ENCODE results near the gene TLX3.

Gene TLX3

DNA sequence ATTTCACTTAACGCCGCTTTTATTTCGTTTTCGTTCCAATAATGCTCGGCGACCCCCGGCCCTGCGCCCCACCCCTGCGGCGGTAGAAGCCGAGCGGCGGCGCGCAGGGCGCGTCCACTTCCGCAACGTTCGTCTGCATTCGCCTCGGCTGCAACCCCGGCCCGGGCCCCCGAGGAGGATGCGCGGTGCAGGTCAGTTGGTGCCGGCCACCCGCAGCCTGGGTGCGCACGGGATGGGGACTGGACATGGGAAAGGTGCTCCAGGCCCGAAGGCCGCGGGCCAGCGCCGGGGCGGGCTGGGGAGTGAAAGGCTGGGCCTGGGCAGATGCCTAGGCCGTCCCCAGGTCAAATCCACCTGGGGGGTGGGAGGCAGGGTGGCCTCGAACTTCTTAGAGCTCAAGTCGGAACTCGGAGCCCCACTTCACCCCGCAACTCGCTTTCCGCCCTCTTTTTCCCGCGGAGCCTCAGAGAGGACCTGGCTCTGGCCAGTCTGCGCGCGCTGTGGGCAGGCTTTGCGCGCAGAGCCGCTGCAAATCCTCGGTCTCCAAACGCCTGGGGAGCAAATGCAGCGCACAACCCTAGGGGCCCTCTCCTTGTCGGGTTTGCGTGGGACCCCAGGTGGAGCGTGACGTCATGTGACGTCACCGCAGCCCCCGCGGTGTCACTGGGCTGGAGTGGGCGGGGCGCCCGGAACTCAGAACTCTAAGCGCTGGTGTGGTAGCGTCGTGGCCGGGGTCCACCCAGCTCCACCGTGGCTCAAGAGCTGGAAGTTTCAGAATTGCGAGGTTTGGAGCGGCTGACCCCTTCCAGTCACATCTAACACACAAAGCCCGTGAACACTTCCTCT is 3.3 kb downstream of the TLX3 start:
- TF ChIP-seq, protein P1, sequence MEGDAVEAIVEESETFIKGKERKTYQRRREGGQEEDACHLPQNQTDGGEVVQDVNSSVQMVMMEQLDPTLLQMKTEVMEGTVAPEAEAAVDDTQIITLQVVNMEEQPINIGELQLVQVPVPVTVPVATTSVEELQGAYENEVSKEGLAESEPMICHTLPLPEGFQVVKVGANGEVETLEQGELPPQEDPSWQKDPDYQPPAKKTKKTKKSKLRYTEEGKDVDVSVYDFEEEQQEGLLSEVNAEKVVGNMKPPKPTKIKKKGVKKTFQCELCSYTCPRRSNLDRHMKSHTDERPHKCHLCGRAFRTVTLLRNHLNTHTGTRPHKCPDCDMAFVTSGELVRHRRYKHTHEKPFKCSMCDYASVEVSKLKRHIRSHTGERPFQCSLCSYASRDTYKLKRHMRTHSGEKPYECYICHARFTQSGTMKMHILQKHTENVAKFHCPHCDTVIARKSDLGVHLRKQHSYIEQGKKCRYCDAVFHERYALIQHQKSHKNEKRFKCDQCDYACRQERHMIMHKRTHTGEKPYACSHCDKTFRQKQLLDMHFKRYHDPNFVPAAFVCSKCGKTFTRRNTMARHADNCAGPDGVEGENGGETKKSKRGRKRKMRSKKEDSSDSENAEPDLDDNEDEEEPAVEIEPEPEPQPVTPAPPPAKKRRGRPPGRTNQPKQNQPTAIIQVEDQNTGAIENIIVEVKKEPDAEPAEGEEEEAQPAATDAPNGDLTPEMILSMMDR (IDR thresholded peaks at IDR 0.05): no peak

DNA sequence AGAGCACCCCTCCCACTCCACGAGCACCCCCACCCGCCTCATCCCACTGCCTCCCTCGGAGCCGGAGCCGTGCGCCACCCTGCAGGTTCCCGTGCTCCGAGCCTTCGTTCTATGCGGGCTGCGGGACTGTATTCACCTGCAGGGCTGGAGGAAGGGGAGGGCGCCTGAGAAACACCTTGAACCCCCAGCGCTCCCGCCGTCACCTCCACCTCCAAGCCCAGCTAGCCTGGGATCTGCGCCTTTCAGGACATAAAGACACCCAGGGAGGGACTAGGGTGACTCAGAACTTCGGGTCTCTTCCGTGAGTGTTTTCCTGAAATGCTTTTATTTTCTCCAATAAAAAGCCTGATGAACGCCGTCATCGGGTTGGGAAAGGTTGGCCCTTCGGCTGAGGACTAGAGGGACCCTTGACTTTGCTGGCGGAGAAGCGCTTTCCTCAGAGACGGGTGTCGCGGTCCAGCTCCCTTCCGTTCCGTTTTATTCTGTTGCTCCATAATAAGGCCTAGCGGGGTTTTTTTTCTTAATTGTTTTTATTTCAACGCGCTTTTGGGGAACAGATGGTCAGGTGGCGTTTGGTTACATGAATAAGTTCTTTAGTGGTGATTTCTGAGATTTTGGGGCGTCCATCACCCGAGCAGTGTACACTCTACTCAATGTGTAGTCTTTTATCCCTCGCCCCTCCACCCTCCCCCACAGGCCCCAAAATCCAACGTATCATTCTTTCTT is 4.6 kb downstream of the TLX3 start:
- TF ChIP-seq, protein P1 (IDR thresholded peaks at IDR 0.05): no peak

DNA sequence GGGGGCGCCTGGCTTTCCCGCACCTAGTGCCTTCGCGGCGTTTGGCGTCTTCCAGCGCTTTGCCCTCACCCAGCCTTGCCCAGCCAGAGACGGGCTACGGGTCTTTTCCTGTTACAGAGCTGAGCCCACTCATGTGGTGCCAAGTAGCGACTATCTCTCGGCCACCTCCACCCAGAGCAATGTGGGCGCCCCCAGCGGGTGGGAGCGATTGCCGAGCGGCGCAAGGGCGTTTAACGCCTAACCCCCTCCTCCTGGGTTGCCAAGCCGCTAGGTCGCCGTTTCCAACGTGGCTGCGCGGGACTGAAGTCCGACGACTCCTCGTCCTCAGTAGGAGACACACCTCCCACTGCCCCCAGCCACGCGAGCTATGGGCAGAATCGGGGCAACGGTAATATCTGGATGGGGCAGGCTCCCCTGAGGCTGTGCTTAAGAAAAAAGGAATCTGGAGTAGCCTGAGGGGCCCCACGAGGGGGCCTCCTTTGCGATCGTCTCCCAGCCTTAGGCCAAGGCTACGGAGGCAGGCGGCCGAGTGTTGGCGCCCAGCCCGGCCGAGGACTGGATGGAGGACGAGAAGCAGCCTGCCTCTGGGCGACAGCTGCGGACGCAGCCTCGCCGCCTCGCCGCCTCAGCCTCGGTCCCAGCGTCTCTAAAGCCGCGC is 5.8 kb downstream of the TLX3 start:
- TF ChIP-seq, protein P1 (IDR thresholded peaks at IDR 0.05): no peak

DNA sequence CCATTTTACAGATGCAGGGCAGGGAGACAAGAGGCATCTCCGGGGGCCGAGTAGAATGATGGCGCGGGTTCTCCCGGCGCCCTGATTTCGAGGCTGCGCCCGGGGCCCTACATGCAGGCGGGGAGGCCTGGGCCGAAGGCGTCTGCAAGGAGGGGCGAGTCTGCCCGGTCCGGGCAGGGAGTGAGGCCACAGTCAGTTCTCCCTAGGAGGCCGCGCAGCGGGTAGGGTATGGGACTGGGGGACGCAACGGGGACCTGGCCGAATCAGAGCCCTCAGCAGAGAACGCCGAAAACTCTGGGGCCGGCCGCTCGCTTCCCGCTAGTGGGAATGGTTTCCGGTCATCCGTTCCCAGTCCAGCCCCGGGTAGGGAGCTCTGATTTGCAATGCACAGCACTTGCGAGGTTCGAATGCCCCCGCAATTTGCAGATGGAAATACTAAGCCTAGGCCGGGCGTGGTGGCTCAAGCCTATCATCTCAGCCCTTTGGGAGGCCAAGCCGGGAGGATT is 6.4 kb downstream of the TLX3 start:
- TF ChIP-seq, protein P1 (IDR thresholded peaks at IDR 0.05): no peak

DNA sequence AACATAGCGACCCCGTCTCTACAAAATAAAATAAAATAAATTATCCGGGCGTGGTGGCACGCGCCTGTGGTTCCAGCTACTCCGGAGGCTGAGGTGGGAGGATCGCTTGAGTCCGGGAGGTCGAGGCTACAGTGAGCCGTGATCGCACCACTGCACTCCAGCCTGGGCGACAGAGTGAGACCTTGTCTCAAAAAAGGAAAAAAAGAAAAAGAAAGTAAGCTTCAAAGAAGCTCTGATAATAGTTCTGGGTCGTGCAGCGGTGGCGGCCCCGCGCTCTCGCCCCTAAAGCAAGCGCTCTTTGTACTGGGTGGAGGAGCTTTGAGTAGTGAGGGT is 6.8 kb downstream of the TLX3 start:
- TF ChIP-seq, protein P1 (IDR thresholded peaks at IDR 0.05): no peak

DNA sequence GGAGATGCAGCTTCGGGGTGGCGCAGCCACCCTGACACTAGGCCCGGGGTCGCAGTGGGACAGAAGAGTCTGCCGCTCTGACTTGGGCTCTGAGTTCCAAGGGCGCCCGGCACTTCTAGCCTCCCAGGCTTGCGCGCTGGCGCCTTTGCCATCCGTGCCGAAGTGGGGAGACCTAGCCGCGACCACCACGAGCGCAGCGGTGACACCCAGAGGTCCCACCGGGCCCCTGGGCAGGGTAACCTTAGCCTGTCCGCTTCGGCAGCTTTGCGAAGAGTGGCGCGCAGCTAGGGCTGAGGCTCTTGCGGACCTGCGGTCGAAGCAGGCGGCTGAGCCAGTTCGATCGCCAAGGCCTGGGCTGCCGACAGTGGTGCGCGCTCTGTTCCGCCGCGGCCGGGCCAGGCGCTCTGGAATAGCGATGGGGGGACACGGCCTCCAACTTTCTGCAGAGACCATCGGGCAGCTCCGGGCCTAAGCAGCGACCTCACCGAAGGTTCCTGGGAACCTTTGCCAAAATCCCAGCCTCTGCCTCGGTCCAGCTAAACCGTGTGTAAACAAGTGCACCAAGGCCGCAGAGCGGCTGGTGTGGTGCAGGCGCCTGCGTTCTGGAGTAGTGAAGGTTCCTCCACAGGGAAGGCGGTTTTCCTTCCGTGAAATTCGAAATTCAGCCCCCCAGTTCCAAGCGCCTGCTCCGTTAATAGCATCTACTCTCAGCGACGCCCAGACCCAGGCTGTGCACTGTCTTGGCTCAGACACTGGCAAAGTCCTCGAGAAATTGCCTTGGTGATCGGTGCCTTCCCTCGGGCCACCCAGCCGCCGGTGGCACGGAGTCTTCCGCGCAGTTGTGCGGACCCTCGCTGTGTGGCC is 7.4 kb downstream of the TLX3 start:
- TF ChIP-seq, protein P1 (IDR thresholded peaks at IDR 0.05): no peak

DNA sequence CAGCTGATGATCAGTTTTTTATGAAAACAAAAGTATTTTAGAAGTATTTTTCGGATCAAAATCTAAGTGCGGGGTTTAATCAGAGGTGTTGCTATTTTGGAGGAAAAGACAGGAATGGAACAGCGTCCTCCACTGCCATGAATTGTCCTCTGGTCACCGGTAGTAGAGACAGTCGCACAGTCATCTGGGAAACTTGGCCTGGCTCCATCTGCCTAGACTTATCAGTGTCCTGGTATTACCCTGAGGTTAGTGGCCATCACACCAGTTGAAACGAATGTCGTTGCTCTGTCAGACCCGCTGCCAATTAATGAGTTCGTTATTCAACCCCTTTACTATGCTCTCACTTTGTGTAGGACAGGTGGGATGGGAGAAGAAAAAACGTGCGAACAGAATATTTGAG is 8.2 kb downstream of the TLX3 start:
- TF ChIP-seq, protein P1 (IDR thresholded peaks at IDR 0.05): no peak

All from LNCAP (cell line).